Esophagus (tissue), 2 donors: ENCODE measurements around the gene USP31. TPM values are rescaled to one million over a fixed set of nuclear protein-coding genes. Genes with fewer than 3 reads are reported as not detected.

Source experiments
- H3K27ac ChIP-seq, 2 donors: one replicate each; pipeline ENCODE4 v1.5.1; 2013; ENCODE audit warnings: low read depth in 2 of 2, mild to moderate bottlenecking in 2 of 2, inconsistent platforms in 1 of 2, low read length in 1 of 2, moderate library complexity in 1 of 2
- H3K27me3 ChIP-seq, 2 donors: one replicate each; pipeline ENCODE4 v1.6.1; 2013; ENCODE audit warnings: low read length in 2 of 2, control low read depth in 1 of 2, mild to moderate bottlenecking in 1 of 2; ENCODE audit not compliant: insufficient read depth in 2 of 2, control insufficient read depth in 1 of 2
- H3K36me3 ChIP-seq, 2 donors: one replicate each; pipeline ENCODE4 v1.6.1; 2013; ENCODE audit warnings: low read length in 1 of 2; ENCODE audit not compliant: control insufficient read depth in 2 of 2, insufficient read depth in 2 of 2
- H3K4me1 ChIP-seq, 2 donors: one replicate each; pipeline ENCODE4 v1.6.1; 2013; ENCODE audit warnings: low read length in 1 of 2; ENCODE audit not compliant: control insufficient read depth in 2 of 2, insufficient read depth in 2 of 2
- H3K4me3 ChIP-seq, 2 donors: one replicate each; pipeline ENCODE4 v1.5.1; 2013; ENCODE audit warnings: low read length in 2 of 2, mild to moderate bottlenecking in 2 of 2, low read depth in 1 of 2, moderate library complexity in 1 of 2
- H3K9me3 ChIP-seq, 2 donors: one replicate each; pipeline ENCODE4 v1.6.1; 2013; ENCODE audit warnings: mild to moderate bottlenecking in 2 of 2, low read depth in 1 of 2, low read length in 1 of 2, moderate library complexity in 1 of 2; ENCODE audit not compliant: control insufficient read depth in 2 of 2, insufficient read depth in 1 of 2
- WGBS, 2 donors: extraction: QIAGEN DNeasy Blood & Tissue Kit; methylation state at CpG; one replicate each; pipeline ENCODE4 v1.1.7; 2013; 5-methylcytosine and 5-hydroxymethylcytosine counted together
- polyA plus RNA-seq, 2 donors: library from polyadenylated mRNA; stranded (reverse); fragments of 200-250 nt; gene quantifications; one replicate each; pipeline ENCODE4 v1.2.3, GENCODE V29; 2013
- donor health status: healthy with polysubstance abuse.
- donor health status: Bipolar disorder and iron deficiency.

USP31 gene
- polyA plus RNA-seq, 2 donors = 3.3 to 6.5 TPM

GRCh38 chr16:23183543-23183862 is 34.3 kb upstream of the USP31 start:
- no peak overlapping the region for H3K27ac ChIP-seq
- no peaks in the 10 kb centered on the region for H3K9me3 ChIP-seq
- WGBS, 2 donors = 8 to 13% methylated on average over 4 of the region's 4 CpGs
- H3K4me3 ChIP-seq = peak overlapping the region; percentile 69
- H3K27me3 ChIP-seq = no peaks in the 10 kb centered on the region
- H3K4me1 ChIP-seq = peaks cover 2 to 6% of the 10 kb centered on the region in 2 donors
- peaks cover 0 to 4% of the 10 kb centered on the region in 2 donors for H3K36me3 ChIP-seq

GRCh38 chr16:23182679-23183542 is 33.7 kb upstream of the USP31 start, which contains the start of gene SCNN1G:
Gene SCNN1G, plus strand, starts transcription at chr16:23182745. Its CDS starts 3,527 bp downstream, at chr16:23186272.
- WGBS, 2 donors = 1 to 2% methylated on average over 66 to 71 of the region's 71 CpGs
- Histone ChIP-seq H3K9me3 (no peaks in the 10 kb centered on the region), H3K4me1 (peaks cover 2 to 6% of the 10 kb centered on the region in 2 donors), H3K27ac (peak within 1 kb of the TSS in 1 of 2 donors; percentile 11), H3K36me3 (peaks cover 0 to 4% of the 10 kb centered on the region in 2 donors), H3K4me3 (peak within 1 kb of the TSS; percentile 69), H3K27me3 (no peaks in the 10 kb centered on the region)

GRCh38 chr16:23182206-23182678 is 33.0 kb upstream of the USP31 start:
- Histone ChIP-seq H3K4me3 (peak overlapping the region; percentile 18 to 69), H3K4me1 (peaks cover 2 to 6% of the 10 kb centered on the region in 2 donors), H3K27ac (no peak overlapping the region), H3K9me3 (no peaks in the 10 kb centered on the region), H3K27me3 (no peaks in the 10 kb centered on the region), H3K36me3 (peaks cover 0 to 4% of the 10 kb centered on the region in 2 donors)
- 3 to 4% methylated on average over 24 to 33 of the region's 33 CpGs for WGBS, 2 donors

- WGBS, 2 donors = 88 to 92% methylated on average over 4 of the region's 4 CpGs
- Histone ChIP-seq H3K27me3 (no peaks in the 10 kb centered on the region), H3K4me3 (no peak overlapping the region), H3K9me3 (no peaks in the 10 kb centered on the region), H3K36me3 (peaks cover 0 to 4% of the 10 kb centered on the region in 2 donors), H3K27ac (no peak overlapping the region), H3K4me1 (peaks cover 2 to 6% of the 10 kb centered on the region in 2 donors)
Measured at GRCh38 chr16:23181506-23181905, 32.3 kb upstream of the USP31 start.

GRCh38 chr16:23175651-23176050 is 26.4 kb upstream of the USP31 start:
- Histone ChIP-seq H3K27ac (no peak overlapping the region), H3K4me3 (no peak overlapping the region), H3K36me3 (no peaks in the 10 kb centered on the region), H3K9me3 (no peaks in the 10 kb centered on the region), H3K4me1 (no peaks in the 10 kb centered on the region), H3K27me3 (no peaks in the 10 kb centered on the region)

GRCh38 chr16:23174622-23175021 is 25.4 kb upstream of the USP31 start:
- no peak overlapping the region for H3K27ac ChIP-seq
- WGBS, 2 donors = 36 to 38% methylated on average over 2 of the region's 2 CpGs
- no peaks in the 10 kb centered on the region for H3K36me3 ChIP-seq
- no peaks in the 10 kb centered on the region for H3K27me3 ChIP-seq
- no peak overlapping the region for H3K4me3 ChIP-seq
- no peaks in the 10 kb centered on the region for H3K9me3 ChIP-seq
- no peaks in the 10 kb centered on the region for H3K4me1 ChIP-seq

- Histone ChIP-seq H3K4me3 (no peak overlapping the region), H3K36me3 (no peaks in the 10 kb centered on the region), H3K27ac (no peak overlapping the region), H3K9me3 (no peaks in the 10 kb centered on the region), H3K4me1 (no peaks in the 10 kb centered on the region), H3K27me3 (no peaks in the 10 kb centered on the region)
- WGBS, 2 donors = 88 to 89% methylated on average over 3 of the region's 3 CpGs
Measured at GRCh38 chr16:23172994-23173393, 23.7 kb upstream of the USP31 start.

GRCh38 chr16:23172583-23172982 is 23.3 kb upstream of the USP31 start:
- WGBS, 2 donors = 44 to 52% methylated on average over 7 of the region's 7 CpGs

GRCh38 chr16:23164736-23165135 is 15.5 kb upstream of the USP31 start:
- no peak overlapping the region for H3K4me3 ChIP-seq
- H3K36me3 ChIP-seq = no peaks in the 10 kb centered on the region
- H3K9me3 ChIP-seq = no peaks in the 10 kb centered on the region
- H3K27ac ChIP-seq = no peak overlapping the region
- no peaks in the 10 kb centered on the region for H3K4me1 ChIP-seq
- 88% methylated on average over 4 of the region's 4 CpGs for WGBS, 2 donors
- no peaks in the 10 kb centered on the region for H3K27me3 ChIP-seq

More at GRCh38 chr16:23172583-23172982, 23.3 kb upstream of the USP31 start:
- no peak overlapping the region for H3K27ac ChIP-seq
- H3K4me1 ChIP-seq = no peaks in the 10 kb centered on the region
- H3K4me3 ChIP-seq = no peak overlapping the region
- H3K9me3 ChIP-seq = no peaks in the 10 kb centered on the region
- H3K27me3 ChIP-seq = no peaks in the 10 kb centered on the region
- H3K36me3 ChIP-seq = no peaks in the 10 kb centered on the region

GRCh38 chr16:23163921-23164320 is 14.7 kb upstream of the USP31 start:
- no peaks in the 10 kb centered on the region for H3K4me1 ChIP-seq
- H3K4me3 ChIP-seq = no peak overlapping the region
- H3K36me3 ChIP-seq = no peaks in the 10 kb centered on the region
- no peak overlapping the region for H3K27ac ChIP-seq
- H3K9me3 ChIP-seq = no peaks in the 10 kb centered on the region
- no peaks in the 10 kb centered on the region for H3K27me3 ChIP-seq
- WGBS, 2 donors = 94 to 98% methylated on average over 2 of the region's 2 CpGs
